Stimulated activated CD4-positive, alpha-beta T cell treated with anti-CD3 and anti-CD28 coated beads, Interleukin-4, amount 100 ng/mL, for 48 hours (primary cell): ENCODE results near the gene PTBP2.
"Not testable (repeated sequence)": the region's sequence is repeated elsewhere in the genome, so short reads cannot be mapped to it uniquely, and the experiment has no call there.

Experiments used
- DNase-seq, 2 donors: peaks; one replicate each; pipeline ENCODE4 v3.0.0-alpha.2; 2020; ENCODE audit warnings: low read depth in 2 of 2

Gene PTBP2

DNA sequence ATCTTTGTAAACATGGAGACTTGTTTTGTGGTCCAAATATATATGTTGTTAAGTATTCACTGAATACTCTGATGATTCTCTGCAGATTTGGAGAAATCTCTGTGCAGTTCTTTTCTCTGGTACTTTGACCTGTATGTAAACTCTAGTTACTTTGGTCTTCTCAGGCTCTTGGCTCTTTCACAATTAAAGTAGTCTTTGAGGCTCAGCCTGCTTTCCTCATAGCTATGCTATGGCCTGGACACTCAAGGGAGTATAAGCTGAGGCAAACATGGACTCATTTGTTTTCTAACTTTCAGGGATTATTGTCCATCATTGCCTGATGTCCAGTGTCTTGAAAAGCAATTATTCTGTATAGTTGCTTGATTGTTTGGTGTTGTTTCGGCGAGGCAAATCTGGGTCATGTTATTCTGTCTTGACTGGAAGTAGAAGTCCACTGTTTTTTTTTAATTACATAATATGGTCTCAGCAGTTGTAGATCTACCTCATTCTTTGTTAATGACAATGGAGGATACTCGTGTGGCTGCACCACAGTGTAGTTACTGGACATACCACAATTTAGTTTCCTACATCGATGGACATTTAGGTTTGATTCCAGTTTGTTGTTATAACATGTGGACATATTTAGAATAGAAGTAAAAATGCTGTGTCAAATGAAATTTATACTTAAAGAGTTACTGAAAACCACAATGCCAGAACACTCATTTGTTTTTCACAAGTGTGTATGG, 9.2 kb downstream of the PTBP2 start:
- DNase-seq = no peak

DNA sequence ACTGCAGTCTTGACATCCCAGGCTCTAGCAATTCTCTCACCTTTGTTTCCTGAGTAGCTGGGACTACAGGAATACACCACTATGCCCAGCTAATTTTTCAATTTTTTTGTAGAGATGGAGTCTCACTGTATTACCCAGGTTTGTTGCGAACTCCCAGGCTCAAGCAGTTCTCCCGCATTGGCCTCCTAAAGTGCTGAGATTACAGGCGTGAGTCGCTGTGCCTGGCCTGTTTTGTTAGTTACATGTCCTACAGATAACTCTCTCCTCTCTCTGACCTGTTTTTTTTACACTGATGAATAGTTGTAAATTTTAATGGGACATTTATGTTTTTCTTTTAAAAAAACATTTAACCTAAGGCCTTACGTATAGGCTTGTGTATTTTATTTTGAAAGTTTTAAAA, 19.8 kb downstream of the PTBP2 start:
- DNase-seq = no peak

GRCh38 chr1:96746440-96747420, 25.1 kb downstream of the PTBP2 start:
- no peak for DNase-seq

- no peak for DNase-seq
Measured at GRCh38 chr1:96747565-96747964, 26.0 kb downstream of the PTBP2 start.

- DNase-seq = no peak
Measured at GRCh38 chr1:96748078-96748477, 26.5 kb downstream of the PTBP2 start.

GRCh38 chr1:96749618-96750017, 28.0 kb downstream of the PTBP2 start:
- DNase-seq = no peak

- no peak for DNase-seq
Measured at GRCh38 chr1:96752394-96752793, 30.8 kb downstream of the PTBP2 start.

GRCh38 chr1:96756789-96757188, 35.2 kb downstream of the PTBP2 start:
- DNase-seq = no peak

GRCh38 chr1:96762586-96762985, 41.0 kb downstream of the PTBP2 start:
- DNase-seq = not testable (repeated sequence)

DNA sequence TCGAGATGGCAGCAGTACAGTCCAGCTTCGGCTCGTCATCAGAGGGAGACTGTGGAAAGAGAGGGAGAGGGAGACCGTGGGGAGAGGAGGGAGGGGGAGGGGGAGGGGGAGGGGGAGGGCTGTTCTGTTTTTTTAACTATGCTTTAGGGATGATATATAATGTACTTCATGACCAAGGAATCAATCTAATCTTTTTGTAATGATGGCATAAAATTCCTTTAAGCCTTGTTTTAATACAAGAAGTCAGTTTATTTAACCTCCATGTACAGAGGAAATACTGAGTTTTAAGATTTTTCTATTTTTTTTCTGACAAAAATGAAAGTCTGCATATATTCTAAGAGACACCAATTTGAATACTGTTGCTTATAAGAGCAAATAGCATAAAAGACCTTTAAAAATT, 41.9 kb downstream of the PTBP2 start:
- no peak for DNase-seq

GRCh38 chr1:96764469-96764868, 42.9 kb downstream of the PTBP2 start:
- no peak for DNase-seq

- DNase-seq = no peak
Measured at GRCh38 chr1:96771847-96772246, 50.3 kb downstream of the PTBP2 start.

DNA sequence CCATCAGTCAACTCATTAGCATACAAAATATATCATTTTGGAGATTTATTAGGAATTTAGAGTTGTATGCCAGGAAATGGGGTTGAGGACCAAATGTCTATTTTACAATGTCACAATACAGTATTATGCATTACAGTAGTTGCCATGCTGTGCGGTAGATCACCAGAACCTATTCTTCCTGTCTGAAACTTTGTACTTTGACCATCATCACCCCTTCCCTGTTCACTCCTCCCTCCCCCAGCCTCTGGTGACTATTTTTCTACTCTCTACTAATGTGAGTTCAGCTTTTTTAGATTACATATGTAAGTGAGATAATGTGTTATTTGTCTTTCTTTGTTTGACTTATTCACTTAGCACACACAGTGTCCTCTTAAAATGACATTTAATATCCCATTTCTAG, 50.8 kb downstream of the PTBP2 start:
- no peak for DNase-seq

- DNase-seq = no peak
Measured at GRCh38 chr1:96772972-96773371, 51.4 kb downstream of the PTBP2 start.

- no peak for DNase-seq
Measured at GRCh38 chr1:96782206-96782605, 60.6 kb downstream of the PTBP2 start.

- DNase-seq = no peak
Measured at GRCh38 chr1:96782856-96783255, 61.3 kb downstream of the PTBP2 start.

DNA sequence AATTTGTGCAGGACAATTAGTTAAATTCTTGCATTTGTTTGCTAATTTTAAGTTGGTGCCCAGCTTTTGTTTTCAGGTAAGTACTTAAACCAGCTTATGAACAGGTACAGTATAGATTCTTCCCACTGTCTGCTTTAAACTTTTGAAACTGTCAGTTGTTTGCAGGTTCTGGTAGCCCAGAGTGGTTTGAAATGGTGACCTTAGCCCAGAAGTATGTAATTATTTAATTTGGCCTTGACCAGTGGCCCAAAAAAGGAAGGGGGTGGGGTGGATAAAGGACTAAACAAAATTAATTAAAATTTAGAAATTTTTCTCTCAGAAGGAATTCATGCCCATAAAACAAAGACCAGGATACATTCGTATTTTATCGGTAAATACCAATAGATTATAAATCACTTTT, 69.0 kb downstream of the PTBP2 start:
- no peak for DNase-seq

- DNase-seq = no peak
Measured at GRCh38 chr1:96792220-96792619, 70.6 kb downstream of the PTBP2 start.

- not testable (repeated sequence) for DNase-seq
Measured at GRCh38 chr1:96801696-96802095, 80.1 kb downstream of the PTBP2 start.

- DNase-seq = no peak
Measured at GRCh38 chr1:96804648-96805047, 83.1 kb downstream of the PTBP2 start.

DNA sequence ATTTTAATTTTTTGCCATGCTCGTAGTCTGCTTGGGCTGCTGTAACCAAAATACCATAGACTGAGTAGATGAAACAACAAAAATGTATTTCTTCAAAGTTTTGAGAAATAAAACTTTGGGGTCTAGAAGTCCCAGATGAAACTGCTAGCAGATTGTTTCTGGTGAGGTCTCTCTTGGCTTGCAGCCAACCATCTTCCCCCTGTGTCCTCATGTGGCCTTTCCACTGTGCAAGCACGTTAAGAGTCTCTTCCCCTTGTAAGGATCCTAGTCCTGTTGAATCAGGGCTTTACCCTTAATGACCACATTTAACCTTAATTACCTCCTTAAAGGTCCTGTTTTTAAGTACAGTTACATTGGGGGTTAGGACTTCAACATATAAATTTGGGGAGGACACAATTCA, 86.6 kb downstream of the PTBP2 start:
- DNase-seq = no peak

- no peak for DNase-seq
Measured at GRCh38 chr1:96815914-96816313, 94.3 kb downstream of the PTBP2 start.

- DNase-seq = no peak
Measured at GRCh38 chr1:96820107-96820506, 98.5 kb downstream of the PTBP2 start.
